GM20000 (cell line): ENCODE measurements around the gene BNC1.

ENCODE experiments used
- DNase-seq: peaks from one replicate; pipeline ENCODE4 v3.0.0; 2012; ENCODE audit warnings: low spot score
- CTCF ChIP-seq: IDR thresholded peaks from 2 replicates; pipeline ENCODE4 v1.5.1; 2012; ENCODE audit warnings: mild to moderate bottlenecking, control low read depth; ENCODE audit errors: extremely low read depth, missing control alignments

Gene BNC1

GRCh38 chr15:83308671-83309070 is 24.2 kb upstream of the BNC1 start:
- TF ChIP-seq CTCF = no peak
- no peak for DNase-seq

GRCh38 chr15:83306561-83306960 is 22.1 kb upstream of the BNC1 start:
- DNase-seq = no peak
- TF ChIP-seq CTCF = no peak

- no peak for TF ChIP-seq CTCF
- no peak for DNase-seq
These were observed 21.3 kb upstream of the BNC1 start for GRCh38 chr15:83305704-83306291.

- TF ChIP-seq CTCF = no peak
- no peak for DNase-seq
These were observed 20.6 kb upstream of the BNC1 start for GRCh38 chr15:83304861-83305703.

GRCh38 chr15:83303535-83303934 is 19.1 kb upstream of the BNC1 start:
- no peak for DNase-seq
- no peak for TF ChIP-seq CTCF

- no peak for TF ChIP-seq CTCF
These were observed 16.4 kb upstream of the BNC1 start for GRCh38 chr15:83300826-83301225.

GRCh38 chr15:83299462-83299861 is 15.0 kb upstream of the BNC1 start:
- no peak for TF ChIP-seq CTCF
- no peak for DNase-seq

More at GRCh38 chr15:83300826-83301225, 16.4 kb upstream of the BNC1 start:
- no peak for DNase-seq
